ENCODE measurements around the gene SPHK2.

The SPHK2 gene

DNA sequence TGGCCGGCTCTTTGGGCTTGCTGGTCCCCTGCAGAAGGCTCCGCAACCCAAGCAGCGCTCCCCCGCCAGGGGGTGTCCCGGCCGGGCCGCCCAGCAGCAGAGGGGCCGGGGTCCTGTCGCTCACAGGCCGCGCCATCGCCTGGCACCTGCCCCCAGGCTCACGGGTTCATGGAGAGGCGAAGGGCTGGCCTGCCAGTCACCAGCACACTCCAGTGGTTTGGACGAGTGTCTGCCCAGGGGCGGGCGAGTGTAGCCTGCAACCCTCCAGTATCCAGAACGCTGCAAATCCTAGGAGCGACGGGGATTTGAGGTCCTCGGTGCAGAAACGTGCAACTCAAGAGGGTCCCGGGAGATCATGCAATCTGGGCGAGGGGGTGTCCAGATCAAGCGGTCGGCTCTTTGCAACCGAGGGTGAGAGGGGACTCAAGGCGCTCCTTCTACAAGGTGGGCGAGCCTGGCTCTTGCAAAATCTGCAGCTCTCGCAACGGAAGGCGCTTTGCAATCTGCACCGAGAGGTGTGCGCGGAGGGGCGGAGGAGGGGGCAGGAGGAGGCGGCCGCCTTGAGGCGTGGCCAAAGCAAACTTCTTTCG, 17.6 kb downstream of the SPHK2 start, which contains the start of gene DBP (continued):
- TF ChIP-seq ZNF37A (tag by site-specific recombination; IDR thresholded peaks at IDR 0.05) (no peak), ZNF239 (tag by site-specific recombination; IDR thresholded peaks at IDR 0.05) (no peak), ZNF19 (tag by site-specific recombination; IDR thresholded peaks at IDR 0.05; ENCODE audit: low read depth) (no peak), ZNF629 (tag by site-specific recombination; IDR thresholded peaks at IDR 0.05) (no peak), ZNF211 (tag by site-specific recombination; IDR thresholded peaks at IDR 0.05; ENCODE audit: low read depth) (no peak), ZNF157 (tag by site-specific recombination; IDR thresholded peaks at IDR 0.05) (no peak), ZNF302 (tag by site-specific recombination; IDR thresholded peaks at IDR 0.05; ENCODE audit: low read depth) (no peak), ZNF404 (tag by site-specific recombination; IDR thresholded peaks at IDR 0.05) (no peak), ZNF274 (IDR thresholded peaks at IDR 0.05; ENCODE audit: low read length) (no peak), ZNF274 (tag by site-specific recombination; IDR thresholded peaks at IDR 0.05; ENCODE audit: borderline replicate concordance) (no peak), GLI4 (tag by site-specific recombination; IDR thresholded peaks at IDR 0.05) (no peak), REST (tag by site-specific recombination; IDR thresholded peaks at IDR 0.05) (no peak), PBX3 (CRISPR knock-in tag; IDR thresholded peaks at IDR 0.05) (no peak), ZNF350 (tag by site-specific recombination; IDR thresholded peaks at IDR 0.05) (no peak), ZNF548 (tag by site-specific recombination; IDR thresholded peaks at IDR 0.05) (no peak), ZSCAN16 (tag by site-specific recombination; IDR thresholded peaks at IDR 0.05) (peak; percentile 26; the same call in 1 of the 2 replicates), ZBTB10 (tag by site-specific recombination; IDR thresholded peaks at IDR 0.05) (no peak), KLF16 (tag by site-specific recombination; IDR thresholded peaks at IDR 0.05) (no peak), ZBTB1 (tag by site-specific recombination; IDR thresholded peaks at IDR 0.05) (no peak), ZBTB21 (tag by site-specific recombination; IDR thresholded peaks at IDR 0.05) (no peak), ZNF701 (tag by site-specific recombination; IDR thresholded peaks at IDR 0.05) (no peak), ZNF366 (tag by site-specific recombination; conservative IDR thresholded peaks at IDR 0.05) (peak; percentile 48), ZNF175 (tag by site-specific recombination; IDR thresholded peaks at IDR 0.05) (no peak), ZNF266 (tag by site-specific recombination; IDR thresholded peaks at IDR 0.05; ENCODE audit: low read depth) (no peak), ZNF18 (tag by site-specific recombination; IDR thresholded peaks at IDR 0.05) (no peak), ZNF2 (tag by site-specific recombination; IDR thresholded peaks at IDR 0.05) (peak; percentile 33; the same call in 1 of the 2 replicates), SP3 (tag by site-specific recombination; IDR thresholded peaks at IDR 0.05) (no peak), ZNF585B (tag by site-specific recombination; IDR thresholded peaks at IDR 0.05) (no peak), ZNF747 (tag by site-specific recombination; IDR thresholded peaks at IDR 0.05) (no peak), GFI1B (tag by site-specific recombination; IDR thresholded peaks at IDR 0.05) (no peak; the same call in 1 of the 2 replicates), ZNF426 (tag by site-specific recombination; IDR thresholded peaks at IDR 0.05) (no peak), ZNF155 (tag by site-specific recombination; IDR thresholded peaks at IDR 0.05) (no peak)
- TF ChIP-seq, protein P1, sequence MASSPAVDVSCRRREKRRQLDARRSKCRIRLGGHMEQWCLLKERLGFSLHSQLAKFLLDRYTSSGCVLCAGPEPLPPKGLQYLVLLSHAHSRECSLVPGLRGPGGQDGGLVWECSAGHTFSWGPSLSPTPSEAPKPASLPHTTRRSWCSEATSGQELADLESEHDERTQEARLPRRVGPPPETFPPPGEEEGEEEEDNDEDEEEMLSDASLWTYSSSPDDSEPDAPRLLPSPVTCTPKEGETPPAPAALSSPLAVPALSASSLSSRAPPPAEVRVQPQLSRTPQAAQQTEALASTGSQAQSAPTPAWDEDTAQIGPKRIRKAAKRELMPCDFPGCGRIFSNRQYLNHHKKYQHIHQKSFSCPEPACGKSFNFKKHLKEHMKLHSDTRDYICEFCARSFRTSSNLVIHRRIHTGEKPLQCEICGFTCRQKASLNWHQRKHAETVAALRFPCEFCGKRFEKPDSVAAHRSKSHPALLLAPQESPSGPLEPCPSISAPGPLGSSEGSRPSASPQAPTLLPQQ (tag by site-specific recombination; IDR thresholded peaks at IDR 0.05): no peak

All from HEK293 (cell line).